Measurements from ENCODE around the gene VSIR.

Gene VSIR

GRCh38 chr10:71756311-71757191 lies 16.8 kb downstream of the VSIR start:
- Histone ChIP-seq H3K9me3 (ENCODE audit: control insufficient read depth in 1 of 2, low read length in 2 of 2) (no peaks in the 10 kb centered on the region), H3K27me3 (ENCODE audit: low read depth, low read length) (no peaks in the 10 kb centered on the region), H3K4me1 (ENCODE audit: control insufficient read depth in 1 of 2, insufficient read depth in 2 of 2, low read length in 2 of 2) (peaks cover 27 to 30% of the 10 kb centered on the region in 2 donors), H3K4me3 (ENCODE audit: low read depth in 1 of 2, low read length in 2 of 2) (no peak overlapping the region), H3K27ac (ENCODE audit: low read length) (peak overlapping the region; percentile 57), H3K36me3 (ENCODE audit: control insufficient read depth in 1 of 2, insufficient read depth in 2 of 2, low read length in 2 of 2) (peaks cover 38 to 42% of the 10 kb centered on the region in 2 donors)

DNA sequence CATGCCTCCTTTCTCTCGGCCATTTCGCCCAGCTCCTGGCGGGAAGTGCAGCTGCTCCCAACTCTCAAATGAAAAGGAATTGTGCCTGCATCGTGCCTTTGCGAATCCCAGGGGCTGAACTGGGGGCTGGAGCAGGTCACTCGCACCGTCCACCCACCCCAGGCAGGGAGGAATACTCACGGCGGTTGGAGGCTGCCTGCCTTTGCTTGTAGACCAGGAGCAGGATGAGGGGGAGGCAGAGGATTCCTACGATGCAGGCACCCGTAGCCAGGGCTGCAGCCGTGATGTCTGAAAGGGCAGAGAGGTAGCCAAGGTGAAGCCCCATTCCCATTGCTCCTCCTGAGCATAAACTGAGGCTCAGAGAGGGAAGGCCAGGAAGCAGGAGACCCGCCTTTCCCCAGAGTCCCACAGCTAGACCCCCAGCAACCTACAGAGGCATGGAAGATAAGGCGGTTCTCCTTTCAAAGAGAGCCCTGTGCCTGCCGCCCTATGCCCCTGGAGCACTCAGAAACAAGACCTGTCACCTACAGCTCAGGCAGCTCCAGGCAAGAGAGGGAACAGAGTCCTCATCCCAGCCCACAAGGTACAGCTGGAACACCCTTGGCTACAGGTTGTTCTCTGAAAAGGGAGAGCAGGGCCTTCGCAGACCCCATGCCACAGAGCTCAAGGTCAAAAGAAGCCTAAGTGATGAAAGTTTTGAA lies 18.0 kb downstream of the VSIR start:
- Histone ChIP-seq H3K9me3 (ENCODE audit: control insufficient read depth in 1 of 2, low read length in 2 of 2) (no peaks in the 10 kb centered on the region), H3K4me1 (ENCODE audit: control insufficient read depth in 1 of 2, insufficient read depth in 2 of 2, low read length in 2 of 2) (peaks cover 18 to 30% of the 10 kb centered on the region in 2 donors), H3K27me3 (ENCODE audit: low read depth, low read length) (no peaks in the 10 kb centered on the region), H3K36me3 (ENCODE audit: control insufficient read depth in 1 of 2, insufficient read depth in 2 of 2, low read length in 2 of 2) (peaks cover 38 to 47% of the 10 kb centered on the region in 2 donors), H3K4me3 (ENCODE audit: low read depth in 1 of 2, low read length in 2 of 2) (no peak overlapping the region), H3K27ac (ENCODE audit: low read length) (peak overlapping the region; percentile 29)

DNA sequence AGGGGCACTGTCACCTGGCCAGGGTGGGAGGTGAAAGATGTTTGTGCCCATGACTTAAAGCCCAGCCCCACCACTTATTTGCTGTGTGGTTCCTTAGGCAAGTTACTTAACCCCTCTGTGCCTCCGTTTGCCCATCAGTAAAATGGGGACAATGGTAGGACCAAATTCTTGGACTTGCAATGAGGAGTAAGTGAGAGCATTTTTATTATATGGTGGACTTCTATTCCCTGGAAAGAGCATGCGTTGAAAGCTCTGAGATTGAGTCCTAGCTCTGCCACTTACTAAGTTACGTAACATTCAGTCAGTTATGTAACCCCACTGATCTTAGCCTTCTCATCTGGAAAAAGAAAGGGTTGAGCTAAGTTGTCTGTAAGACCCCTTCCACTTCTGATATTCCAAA lies 18.8 kb downstream of the VSIR start:
- Histone ChIP-seq H3K27ac (ENCODE audit: low read length) (no peak overlapping the region), H3K27me3 (ENCODE audit: low read depth, low read length) (no peaks in the 10 kb centered on the region), H3K4me3 (ENCODE audit: low read depth in 1 of 2, low read length in 2 of 2) (no peak overlapping the region), H3K9me3 (ENCODE audit: control insufficient read depth in 1 of 2, low read length in 2 of 2) (no peaks in the 10 kb centered on the region), H3K4me1 (ENCODE audit: control insufficient read depth in 1 of 2, insufficient read depth in 2 of 2, low read length in 2 of 2) (peaks cover 20 to 30% of the 10 kb centered on the region in 2 donors), H3K36me3 (ENCODE audit: control insufficient read depth in 1 of 2, insufficient read depth in 2 of 2, low read length in 2 of 2) (peaks cover 45 to 51% of the 10 kb centered on the region in 2 donors)

- Histone ChIP-seq H3K36me3 (ENCODE audit: control insufficient read depth in 1 of 2, insufficient read depth in 2 of 2, low read length in 2 of 2) (peaks cover 45 to 51% of the 10 kb centered on the region in 2 donors), H3K27ac (ENCODE audit: low read length) (peak overlapping the region; percentile 51)
Observed at GRCh38 chr10:71753960-71754505, 19.3 kb downstream of the VSIR start.

DNA sequence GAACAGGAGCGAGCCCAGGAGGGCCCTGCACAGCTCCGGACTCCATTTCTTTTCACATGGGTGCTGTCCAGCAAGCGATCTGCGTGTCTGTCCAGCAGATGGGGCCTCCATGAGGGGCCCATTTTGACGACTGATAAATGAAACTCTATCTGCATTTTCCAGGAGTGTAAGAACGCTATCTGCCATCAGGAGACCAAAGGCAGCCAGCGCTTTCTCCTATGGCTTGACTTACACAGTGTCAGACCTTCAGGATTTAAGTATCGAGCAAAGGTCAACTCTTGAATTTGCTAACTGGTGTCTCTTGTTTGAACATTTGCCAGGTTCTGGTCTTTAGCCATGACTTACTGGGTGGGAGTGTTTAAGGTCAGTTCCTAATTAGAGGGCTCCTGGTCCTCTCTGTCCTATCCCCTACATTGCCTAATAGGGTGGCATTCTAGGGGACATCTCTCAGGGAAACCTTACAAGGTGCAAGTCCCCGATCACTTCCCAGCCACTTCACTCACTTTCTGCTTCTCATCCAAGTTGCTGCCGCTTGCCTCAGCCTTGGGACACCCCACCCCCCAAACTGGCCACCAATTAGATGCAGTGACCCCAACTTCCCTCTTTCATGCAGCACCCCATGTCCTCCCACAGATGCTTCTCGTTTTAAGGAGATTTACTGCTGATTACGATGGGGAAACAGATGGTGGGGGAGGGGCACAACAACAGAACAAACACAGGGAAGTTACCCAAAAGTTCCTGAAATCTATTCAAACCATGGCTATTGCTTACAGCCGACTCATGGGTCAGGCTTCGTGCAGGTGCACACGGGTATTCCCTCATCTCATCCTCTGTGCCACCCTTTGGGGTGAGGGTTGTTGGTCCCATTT lies 20.0 kb downstream of the VSIR start:
- no peaks in the 10 kb centered on the region for H3K27me3 ChIP-seq (ENCODE audit: low read depth, low read length)
- H3K4me3 ChIP-seq (ENCODE audit: low read depth in 1 of 2, low read length in 2 of 2), result no peak overlapping the region
- H3K4me1 ChIP-seq (ENCODE audit: control insufficient read depth in 1 of 2, insufficient read depth in 2 of 2, low read length in 2 of 2), result peaks cover 30 to 40% of the 10 kb centered on the region in 2 donors
- H3K27ac ChIP-seq (ENCODE audit: low read length), result peak overlapping the region; percentile 51
- H3K9me3 ChIP-seq (ENCODE audit: control insufficient read depth in 1 of 2, low read length in 2 of 2), result no peaks in the 10 kb centered on the region
- peaks cover 45 to 51% of the 10 kb centered on the region in 2 donors for H3K36me3 ChIP-seq (ENCODE audit: control insufficient read depth in 1 of 2, insufficient read depth in 2 of 2, low read length in 2 of 2)

More at GRCh38 chr10:71753960-71754505, 19.3 kb downstream of the VSIR start:
- no peaks in the 10 kb centered on the region for H3K27me3 ChIP-seq (ENCODE audit: low read depth, low read length)
- no peaks in the 10 kb centered on the region for H3K9me3 ChIP-seq (ENCODE audit: control insufficient read depth in 1 of 2, low read length in 2 of 2)
- no peak overlapping the region for H3K4me3 ChIP-seq (ENCODE audit: low read depth in 1 of 2, low read length in 2 of 2)
- peaks cover 25 to 33% of the 10 kb centered on the region in 2 donors for H3K4me1 ChIP-seq (ENCODE audit: control insufficient read depth in 1 of 2, insufficient read depth in 2 of 2, low read length in 2 of 2)

DNA sequence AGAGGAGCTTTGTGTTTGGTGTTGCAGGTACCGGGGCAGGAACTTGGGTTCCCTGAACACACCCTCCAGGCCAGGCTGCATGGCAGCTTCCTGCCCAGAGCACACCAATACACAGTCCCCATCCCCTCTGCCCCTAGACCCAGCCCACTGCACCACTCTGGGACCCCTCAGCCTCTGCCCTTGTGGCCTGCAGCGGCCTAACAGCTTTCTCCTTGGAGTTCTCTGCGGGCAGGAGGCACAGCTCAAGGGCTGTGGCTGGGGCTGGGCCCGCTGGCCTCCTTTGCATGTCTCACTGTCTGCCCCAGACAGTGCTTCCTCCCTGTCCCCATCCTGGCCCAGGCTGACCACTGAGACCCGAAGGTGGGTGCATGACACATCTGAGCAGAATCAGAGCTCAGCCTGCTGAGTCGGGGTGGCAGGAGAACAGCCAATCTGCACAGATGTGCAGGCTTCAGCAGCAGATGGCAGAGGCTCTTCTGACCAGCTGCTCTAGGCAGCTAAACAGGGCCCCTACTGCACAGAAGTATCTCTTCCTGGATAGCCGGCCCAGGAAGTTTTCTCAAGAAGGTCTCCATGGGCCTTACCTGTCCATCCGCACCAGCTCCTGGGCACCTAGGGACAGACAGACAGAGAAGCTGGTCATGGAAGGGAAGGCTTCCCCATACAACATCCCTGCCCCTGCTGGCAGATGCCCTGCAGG lies 20.8 kb downstream of the VSIR start:
- Histone ChIP-seq H3K27me3 (ENCODE audit: low read depth, low read length) (no peaks in the 10 kb centered on the region), H3K4me1 (ENCODE audit: control insufficient read depth in 1 of 2, insufficient read depth in 2 of 2, low read length in 2 of 2) (peaks cover 37 to 46% of the 10 kb centered on the region in 2 donors), H3K27ac (ENCODE audit: low read length) (peak overlapping the region; percentile 51), H3K36me3 (ENCODE audit: control insufficient read depth in 1 of 2, insufficient read depth in 2 of 2, low read length in 2 of 2) (peaks cover 45 to 51% of the 10 kb centered on the region in 2 donors), H3K9me3 (ENCODE audit: control insufficient read depth in 1 of 2, low read length in 2 of 2) (no peaks in the 10 kb centered on the region), H3K4me3 (ENCODE audit: low read depth in 1 of 2, low read length in 2 of 2) (no peak overlapping the region)

DNA sequence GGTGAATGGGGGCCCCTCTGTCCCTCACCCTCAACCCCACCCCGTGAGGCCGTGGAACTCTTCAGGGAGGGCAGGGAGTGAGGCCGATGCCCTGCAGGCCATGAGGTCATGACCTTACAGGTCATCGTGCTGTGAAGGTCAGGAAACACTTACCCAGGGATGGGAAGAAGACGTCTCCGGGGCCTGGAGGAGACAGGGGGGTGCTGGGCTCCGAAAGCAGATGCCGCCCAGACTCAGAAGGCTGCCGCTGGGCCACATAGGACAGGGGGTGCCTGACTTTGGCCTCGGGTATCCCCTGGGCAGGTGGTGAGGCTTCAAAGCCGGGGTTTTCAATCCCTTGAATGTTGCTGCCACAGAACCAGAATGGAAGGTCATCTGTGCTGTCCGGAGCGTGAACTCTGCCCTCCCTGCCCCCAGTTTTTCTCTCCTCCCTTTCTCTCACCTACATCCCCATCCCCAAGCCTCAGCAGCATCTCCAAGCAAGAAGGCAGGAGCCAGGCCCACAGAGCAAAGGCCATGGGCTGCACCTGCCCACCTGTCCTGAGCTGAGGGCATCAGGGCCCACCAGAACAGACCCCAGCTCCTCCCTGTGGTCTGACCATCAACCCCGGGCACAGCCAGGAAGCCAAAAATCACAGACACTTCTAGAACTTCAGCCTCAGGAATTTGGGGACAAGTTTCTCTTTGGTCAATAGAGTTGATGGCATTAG lies 21.6 kb downstream of the VSIR start:
- H3K9me3 ChIP-seq (ENCODE audit: control insufficient read depth in 1 of 2, low read length in 2 of 2), result no peaks in the 10 kb centered on the region

GRCh38 chr10:71750986-71751385 lies 22.3 kb downstream of the VSIR start:
- Histone ChIP-seq H3K27ac (ENCODE audit: low read length) (no peak overlapping the region), H3K9me3 (ENCODE audit: control insufficient read depth in 1 of 2, low read length in 2 of 2) (no peaks in the 10 kb centered on the region), H3K36me3 (ENCODE audit: control insufficient read depth in 1 of 2, insufficient read depth in 2 of 2, low read length in 2 of 2) (peaks cover 42 to 45% of the 10 kb centered on the region in 2 donors), H3K4me3 (ENCODE audit: low read depth in 1 of 2, low read length in 2 of 2) (no peak overlapping the region), H3K27me3 (ENCODE audit: low read depth, low read length) (no peaks in the 10 kb centered on the region), H3K4me1 (ENCODE audit: control insufficient read depth in 1 of 2, insufficient read depth in 2 of 2, low read length in 2 of 2) (peaks cover 41 to 54% of the 10 kb centered on the region in 2 donors)

More for the DNA sequence above, 21.6 kb downstream of the VSIR start:
- Histone ChIP-seq H3K27me3 (ENCODE audit: low read depth, low read length) (no peaks in the 10 kb centered on the region), H3K4me1 (ENCODE audit: control insufficient read depth in 1 of 2, insufficient read depth in 2 of 2, low read length in 2 of 2) (peaks cover 39 to 54% of the 10 kb centered on the region in 2 donors), H3K27ac (ENCODE audit: low read length) (no peak overlapping the region), H3K4me3 (ENCODE audit: low read depth in 1 of 2, low read length in 2 of 2) (no peak overlapping the region), H3K36me3 (ENCODE audit: control insufficient read depth in 1 of 2, insufficient read depth in 2 of 2, low read length in 2 of 2) (peaks cover 45 to 48% of the 10 kb centered on the region in 2 donors)

- H3K27ac ChIP-seq (ENCODE audit: low read length), result no peak overlapping the region
- H3K4me3 ChIP-seq (ENCODE audit: low read depth in 1 of 2, low read length in 2 of 2), result no peak overlapping the region
- H3K36me3 ChIP-seq (ENCODE audit: control insufficient read depth in 1 of 2, insufficient read depth in 2 of 2, low read length in 2 of 2), result peaks cover 41 to 45% of the 10 kb centered on the region in 2 donors
- no peaks in the 10 kb centered on the region for H3K9me3 ChIP-seq (ENCODE audit: control insufficient read depth in 1 of 2, low read length in 2 of 2)
- H3K4me1 ChIP-seq (ENCODE audit: control insufficient read depth in 1 of 2, insufficient read depth in 2 of 2, low read length in 2 of 2), result peaks cover 40 to 52% of the 10 kb centered on the region in 2 donors
- H3K27me3 ChIP-seq (ENCODE audit: low read depth, low read length), result no peaks in the 10 kb centered on the region
Observed at GRCh38 chr10:71750124-71750841, 23.0 kb downstream of the VSIR start.
